Upper lobe of left lung (tissue), 6 donors: ENCODE measurements around the gene C22orf15. TPM values are rescaled to one million over a fixed set of nuclear protein-coding genes. Genes with fewer than 3 reads are reported as not detected.
A peak's percentile ranks its signal among the peaks of the same experiment; 100 is the strongest.

Source experiments
- ATAC-seq, 2 donors: fragments of 200-7000 bp; cut with Tn5 transposase; one replicate each; pipeline ENCODE4 v1.9.1; 2022; ENCODE audit warnings: mild to moderate bottlenecking in 2 of 2, moderate library complexity in 2 of 2; ENCODE audit not compliant: low FRiP score in 2 of 2
- DNase-seq, 2 donors: peaks; one replicate each; pipeline ENCODE4 v3.0.0-alpha.2; 2019 to 2020
- H3K27ac ChIP-seq, 4 donors: fragments of 200-600 bp; sonication (generic); one replicate each; pipeline ENCODE4 v1.5.1; 2016 to 2019
- H3K27me3 ChIP-seq, 4 donors: fragments of 200-600 bp; sonication (generic); one replicate each; pipeline ENCODE4 v1.5.1; 2017 to 2019
- H3K36me3 ChIP-seq, 4 donors: fragments of 200-600 bp; sonication (generic); one replicate each; pipeline ENCODE4 v1.5.1; 2016 to 2019
- H3K4me1 ChIP-seq, 4 donors: fragments of 200-600 bp; sonication (generic); one replicate each; pipeline ENCODE4 v1.5.1; 2018 to 2019
- H3K4me3 ChIP-seq, 4 donors: fragments of 200-600 bp; sonication (generic); one replicate each; pipeline ENCODE4 v1.5.1; 2017 to 2019; ENCODE audit warnings: mild to moderate bottlenecking in 2 of 4, moderate library complexity in 1 of 4
- H3K9me3 ChIP-seq, 4 donors: fragments of 200-600 bp; sonication (generic); one replicate each; pipeline ENCODE4 v1.5.1; 2018 to 2019
- CTCF ChIP-seq, 6 experiments: fragments of 450-650 bp in 4 of 6; fragments of 200-600 bp in 2 of 6; sonication (generic) in 2 of 6; IDR thresholded peaks; one replicate each; pipeline ENCODE4 v1.5.1; 2016 to 2019; ENCODE audit warnings: antibody characterized with exemption in 6 of 6
- EP300 ChIP-seq, 4 donors: sonication (generic); formaldehyde crosslinking; IDR thresholded peaks; one replicate each; pipeline ENCODE4 v1.5.1; 2017; ENCODE audit warnings: antibody characterized with exemption in 4 of 4, control low read depth in 2 of 4
- POLR2A ChIP-seq, 4 donors: fragments of 450-650 bp; IDR thresholded peaks; one replicate each; pipeline ENCODE4 v1.5.1; 2016 to 2017; ENCODE audit warnings: antibody characterized with exemption in 4 of 4, mild to moderate bottlenecking in 2 of 4
- POLR2AphosphoS5 ChIP-seq, 2 donors: sonication (generic); formaldehyde crosslinking; IDR thresholded peaks; one replicate each; pipeline ENCODE4 v1.5.1; 2017; ENCODE audit warnings: antibody characterized with exemption in 2 of 2
- WGBS, 2 donors: methylation state at CpG; one replicate each; pipeline ENCODE4 v1.1.5; 2017 to 2018; 5-methylcytosine and 5-hydroxymethylcytosine counted together
- total RNA-seq, 6 donors: library from RNA; depleted of rRNA in 4 of 6; stranded (reverse); fragments of >200 nt in 4 of 6; gene quantifications; one replicate each; pipeline versions ENCODE4 v1.1.0 to v1.2.1, GENCODE V29; 2016 to 2021
- donor health status: DM: no; HTN: no; CAD: no; lungs with moderate emphysema.
- donor health status: DM: no; HTN: yes; CAD: no; lungs with severe emphysema.

C22orf15 gene
- total RNA-seq, 6 donors from 2014 or later: 0.29 to 7.3 (median 4.6) TPM

DNA sequence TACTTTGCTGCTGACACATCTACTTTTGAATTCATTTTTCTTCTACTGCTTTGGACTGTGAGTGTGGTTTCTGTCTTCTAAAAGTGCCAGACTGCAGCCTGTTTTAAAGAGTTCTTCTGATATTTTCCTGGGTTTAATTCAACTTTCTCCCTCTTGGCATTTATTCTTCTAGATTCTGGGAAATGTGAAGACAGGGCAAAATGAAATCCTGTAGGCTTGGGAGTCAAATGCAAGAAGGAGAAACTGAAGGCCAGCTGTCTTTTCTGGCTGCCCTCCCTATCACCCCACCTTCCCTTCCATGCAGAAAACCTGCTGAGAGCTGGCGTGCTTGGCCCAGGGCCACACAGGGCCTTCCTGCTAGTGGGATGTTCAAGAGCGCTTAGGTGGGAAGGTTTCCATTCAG is 19.5 kb upstream of the C22orf15 start:
- DNase-seq (no peak), ATAC-seq (peak in 1 of 2 donors; percentile 23)
- Histone ChIP-seq H3K9me3 (no peaks in the 10 kb centered on the region), H3K27me3 (no peaks in the 10 kb centered on the region), H3K4me1 (peaks cover 0 to 4% (median 0%) of the 10 kb centered on the region in 4 donors), H3K27ac (no peak overlapping the region), H3K36me3 (peaks cover 0 to 45% (median 25%) of the 10 kb centered on the region in 4 donors), H3K4me3 (no peak overlapping the region)
- WGBS, 2 donors: 83 to 91% methylated on average over 2 of the region's 2 CpGs
- no peak for TF ChIP-seq POLR2AphosphoS5 (IDR thresholded peaks at IDR 0.05)
- no peak for TF ChIP-seq EP300 (IDR thresholded peaks at IDR 0.05)
- no peak for TF ChIP-seq CTCF (IDR thresholded peaks at IDR 0.05)
- TF ChIP-seq POLR2A (IDR thresholded peaks at IDR 0.05): no peak

- no peak for ATAC-seq
- no peak overlapping the region for H3K27ac ChIP-seq
- no peak for DNase-seq
- H3K4me1 ChIP-seq: peaks cover 0 to 4% (median 0%) of the 10 kb centered on the region in 4 donors
- H3K9me3 ChIP-seq: no peaks in the 10 kb centered on the region
- no peaks in the 10 kb centered on the region for H3K27me3 ChIP-seq
- WGBS, 2 donors: 94 to 97% methylated on average over 13 of the region's 13 CpGs
- H3K36me3 ChIP-seq: peaks cover 0 to 45% (median 25%) of the 10 kb centered on the region in 4 donors
- H3K4me3 ChIP-seq: no peak overlapping the region
- no peak for TF ChIP-seq POLR2AphosphoS5 (IDR thresholded peaks at IDR 0.05)
- TF ChIP-seq EP300 (IDR thresholded peaks at IDR 0.05): no peak
- no peak for TF ChIP-seq POLR2A (IDR thresholded peaks at IDR 0.05)
- no peak for TF ChIP-seq CTCF (IDR thresholded peaks at IDR 0.05)
Observed at GRCh38 chr22:23744001-23744400, 18.8 kb upstream of the C22orf15 start.

DNA sequence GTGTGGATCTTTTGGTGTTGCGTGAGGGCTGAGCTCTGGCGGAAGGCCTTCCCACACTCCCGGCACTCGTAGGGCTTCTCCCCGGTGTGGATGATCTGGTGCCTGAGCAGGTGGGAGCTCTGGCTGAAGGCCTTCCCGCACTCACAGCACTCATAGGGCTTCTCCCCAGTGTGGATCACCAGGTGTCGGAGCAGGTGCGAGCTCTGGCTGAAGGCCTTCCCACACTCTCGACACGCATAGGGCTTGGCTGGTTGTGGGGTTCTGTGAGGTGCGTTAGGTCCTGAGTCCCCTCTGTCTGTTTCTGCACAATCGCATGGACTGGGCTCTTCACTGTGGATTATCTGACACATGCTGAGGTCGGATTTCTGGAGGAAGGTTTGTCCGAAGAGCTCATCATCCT is 18.3 kb upstream of the C22orf15 start:
- no peak overlapping the region for H3K27ac ChIP-seq
- peaks cover 0 to 45% (median 25%) of the 10 kb centered on the region in 4 donors for H3K36me3 ChIP-seq
- WGBS, 2 donors: 95 to 98% methylated on average over 13 to 14 of the region's 14 CpGs
- H3K9me3 ChIP-seq: no peaks in the 10 kb centered on the region
- DNase-seq (no peak), ATAC-seq (no peak)
- no peaks in the 10 kb centered on the region for H3K27me3 ChIP-seq
- TF ChIP-seq EP300 (IDR thresholded peaks at IDR 0.05): no peak
- TF ChIP-seq POLR2AphosphoS5 (IDR thresholded peaks at IDR 0.05): no peak
- no peak for TF ChIP-seq POLR2A (IDR thresholded peaks at IDR 0.05)
- no peak for TF ChIP-seq CTCF (IDR thresholded peaks at IDR 0.05)
- H3K4me3 ChIP-seq: no peak overlapping the region
- H3K4me1 ChIP-seq: peaks cover 0 to 4% (median under 1%) of the 10 kb centered on the region in 4 donors

DNA sequence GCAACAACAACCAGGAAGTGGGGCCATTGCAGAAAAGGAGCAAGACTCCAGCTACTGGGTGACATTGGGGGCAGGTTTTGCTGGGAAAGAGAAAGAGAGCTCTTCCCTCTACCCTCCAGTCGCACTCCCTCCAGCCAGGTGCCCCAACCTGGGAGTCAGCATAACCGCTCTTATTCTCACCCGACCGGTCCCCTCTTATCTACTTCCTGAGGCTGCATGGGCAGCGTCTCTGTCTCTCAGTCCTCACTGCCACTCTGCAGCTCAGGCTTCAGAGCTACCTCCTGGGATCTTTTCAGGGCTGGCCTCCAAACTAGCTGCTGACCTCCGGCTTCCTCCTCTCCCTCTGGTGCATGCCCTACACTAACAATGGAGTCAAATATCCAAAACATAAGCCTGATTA is 17.0 kb upstream of the C22orf15 start:
- TF ChIP-seq CTCF (IDR thresholded peaks at IDR 0.05) (no peak), POLR2AphosphoS5 (IDR thresholded peaks at IDR 0.05) (no peak), EP300 (IDR thresholded peaks at IDR 0.05) (no peak), POLR2A (IDR thresholded peaks at IDR 0.05) (no peak)
- Histone ChIP-seq H3K27ac (no peak overlapping the region), H3K27me3 (no peaks in the 10 kb centered on the region), H3K9me3 (no peaks in the 10 kb centered on the region), H3K4me1 (peaks cover 0 to 16% (median 11%) of the 10 kb centered on the region in 4 donors), H3K4me3 (no peak overlapping the region), H3K36me3 (peaks cover 0 to 45% (median 25%) of the 10 kb centered on the region in 4 donors)
- DNase-seq: no peak
- 73 to 82% methylated on average over 6 of the region's 6 CpGs for WGBS, 2 donors
- no peak for ATAC-seq

GRCh38 chr22:23749841-23750301 is 12.9 kb upstream of the C22orf15 start:
- H3K27ac ChIP-seq: peak overlapping the region in 1 of 4 donors; percentile 91
- no peak for ATAC-seq
- WGBS, 2 donors: 55 to 62% methylated on average over 12 of the region's 12 CpGs
- H3K27me3 ChIP-seq: no peaks in the 10 kb centered on the region
- no peaks in the 10 kb centered on the region for H3K9me3 ChIP-seq
- no peak for DNase-seq
- H3K4me1 ChIP-seq: peaks cover 0 to 18% (median 13%) of the 10 kb centered on the region in 4 donors
- H3K4me3 ChIP-seq: peak overlapping the region in 3 of 4 donors; percentile 75 to 78 (median 76)
- H3K36me3 ChIP-seq: peaks cover 0 to 6% (median under 1%) of the 10 kb centered on the region in 4 donors
- TF ChIP-seq POLR2AphosphoS5 (IDR thresholded peaks at IDR 0.05): no peak
- TF ChIP-seq CTCF (IDR thresholded peaks at IDR 0.05): no peak
- no peak for TF ChIP-seq EP300 (IDR thresholded peaks at IDR 0.05)
- TF ChIP-seq POLR2A (IDR thresholded peaks at IDR 0.05): no peak
